Skin epidermis (tissue), 12 donors: ENCODE data around the gene ISOC2.

Experiments
- H3K27ac ChIP-seq, 21 experiments: fragments of 200-600 bp; sonication (generic) in 11 of 21; one replicate each; pipeline ENCODE4 v1.5.0; 2020; ENCODE audit warnings: mild to moderate bottlenecking in 3 of 21, inconsistent platforms in 2 of 21, moderate library complexity in 2 of 21
- H3K4me3 ChIP-seq, 7 experiments: fragments of 200-600 bp; sonication (generic) in 2 of 7; one replicate each; pipeline ENCODE4 v1.5.0; 2020; ENCODE audit warnings: inconsistent platforms in 2 of 7, mild to moderate bottlenecking in 2 of 7, moderate library complexity in 1 of 7

The ISOC2 gene

DNA sequence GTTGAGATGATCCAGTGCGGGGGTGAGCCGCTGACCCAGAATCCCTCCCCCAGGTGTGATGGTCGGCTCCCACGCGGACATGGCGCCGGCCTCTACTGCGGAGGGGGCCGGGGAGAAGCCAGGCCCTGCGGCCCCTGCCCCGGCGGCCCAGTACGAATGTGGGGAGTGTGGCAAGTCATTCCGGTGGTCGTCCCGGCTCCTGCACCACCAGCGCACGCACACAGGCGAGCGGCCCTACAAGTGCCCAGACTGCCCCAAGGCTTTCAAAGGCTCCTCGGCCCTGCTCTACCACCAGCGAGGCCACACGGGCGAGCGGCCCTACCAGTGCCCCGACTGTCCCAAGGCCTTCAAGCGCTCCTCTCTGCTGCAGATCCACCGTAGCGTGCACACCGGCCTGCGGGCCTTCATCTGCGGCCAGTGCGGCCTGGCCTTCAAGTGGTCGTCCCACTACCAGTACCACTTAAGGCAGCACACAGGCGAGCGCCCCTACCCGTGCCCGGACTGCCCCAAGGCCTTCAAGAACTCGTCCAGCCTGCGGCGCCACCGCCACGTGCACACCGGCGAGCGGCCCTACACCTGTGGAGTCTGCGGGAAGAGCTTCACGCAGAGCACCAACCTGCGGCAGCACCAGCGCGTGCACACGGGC is 19.8 kb upstream of the ISOC2 start:
- H3K4me3 ChIP-seq, result no peak overlapping the region
- H3K27ac ChIP-seq, result no peak overlapping the region

DNA sequence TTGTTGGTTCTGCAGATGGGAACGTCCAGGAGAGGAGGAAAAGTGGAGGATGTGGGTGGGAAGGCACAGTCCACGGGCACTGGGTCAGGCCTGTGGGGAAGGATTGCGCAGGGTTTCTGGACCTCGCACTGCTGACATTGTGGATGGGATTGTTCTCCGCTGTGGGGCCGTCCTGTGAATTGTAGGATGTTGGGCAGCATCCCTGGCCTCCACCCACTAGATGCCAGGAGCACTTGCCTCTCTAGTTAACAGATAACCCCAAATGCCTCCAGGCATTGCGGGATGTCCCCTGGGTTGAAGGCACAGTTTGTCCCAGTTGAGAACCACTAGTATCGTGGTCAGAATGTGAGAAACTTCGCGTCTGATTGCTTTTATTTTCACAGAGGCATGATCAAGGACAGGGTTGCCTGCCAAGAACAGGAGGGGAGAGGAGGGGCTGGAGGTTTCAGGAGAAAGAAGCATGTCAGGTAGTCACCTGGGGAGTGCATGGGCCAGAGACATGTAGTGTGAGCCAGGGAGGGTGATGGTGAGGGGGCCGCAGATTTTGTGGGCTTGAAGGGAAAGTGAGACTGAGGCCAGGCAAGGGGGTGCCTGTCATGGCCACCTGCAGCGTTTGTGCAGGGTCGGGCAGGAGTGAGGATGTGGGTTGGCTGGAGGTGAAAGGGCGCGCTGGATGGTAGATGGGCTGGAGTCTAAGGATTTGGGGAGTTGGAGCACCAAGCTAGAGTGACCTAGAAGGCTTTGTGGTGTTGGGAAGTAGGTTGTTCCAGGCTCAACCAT is 18.2 kb upstream of the ISOC2 start:
- H3K27ac ChIP-seq, result no peak overlapping the region
- no peak overlapping the region for H3K4me3 ChIP-seq

DNA sequence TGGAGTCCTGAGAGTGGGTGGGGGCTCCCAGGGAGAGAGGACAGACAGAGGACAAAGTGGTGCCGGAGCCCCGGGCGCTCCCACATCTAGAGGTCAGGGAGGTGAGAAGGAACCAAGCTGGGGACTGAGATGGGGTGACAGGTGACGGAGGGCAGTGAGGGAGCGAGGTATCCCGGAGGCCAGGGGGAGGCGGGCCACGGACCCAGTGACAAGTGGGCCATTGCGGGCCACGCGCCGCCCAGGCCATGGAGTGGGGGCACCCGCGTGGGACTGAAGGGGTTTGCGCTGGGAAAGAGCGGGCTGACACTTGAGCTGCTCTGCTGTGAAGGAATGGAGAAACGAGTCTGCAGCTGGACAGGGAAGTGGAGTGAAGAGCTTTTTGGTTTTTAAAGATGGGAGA is 17.6 kb upstream of the ISOC2 start:
- Histone ChIP-seq H3K4me3 (no peak overlapping the region), H3K27ac (no peak overlapping the region)

DNA sequence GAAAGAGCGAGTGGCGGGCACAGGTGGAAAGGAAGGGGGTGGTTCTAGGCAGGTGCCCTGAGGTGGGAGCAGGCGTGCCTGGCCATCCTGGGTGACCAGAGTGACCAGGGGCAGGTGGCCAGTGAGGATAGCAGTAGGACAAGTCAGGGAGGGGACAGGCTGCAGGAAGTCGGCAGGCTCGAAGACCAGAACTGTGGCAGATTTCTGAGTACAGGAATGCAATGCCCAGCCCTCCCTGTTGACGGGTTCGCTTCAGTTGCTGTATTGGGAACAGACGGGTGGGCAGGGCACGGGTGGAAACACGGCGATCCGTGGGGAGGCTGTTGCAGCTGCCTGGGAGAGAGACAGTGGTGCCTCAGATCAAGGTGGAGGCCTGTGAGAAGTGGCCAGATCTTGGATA is 16.9 kb upstream of the ISOC2 start:
- Histone ChIP-seq H3K4me3 (no peak overlapping the region), H3K27ac (no peak overlapping the region)

DNA sequence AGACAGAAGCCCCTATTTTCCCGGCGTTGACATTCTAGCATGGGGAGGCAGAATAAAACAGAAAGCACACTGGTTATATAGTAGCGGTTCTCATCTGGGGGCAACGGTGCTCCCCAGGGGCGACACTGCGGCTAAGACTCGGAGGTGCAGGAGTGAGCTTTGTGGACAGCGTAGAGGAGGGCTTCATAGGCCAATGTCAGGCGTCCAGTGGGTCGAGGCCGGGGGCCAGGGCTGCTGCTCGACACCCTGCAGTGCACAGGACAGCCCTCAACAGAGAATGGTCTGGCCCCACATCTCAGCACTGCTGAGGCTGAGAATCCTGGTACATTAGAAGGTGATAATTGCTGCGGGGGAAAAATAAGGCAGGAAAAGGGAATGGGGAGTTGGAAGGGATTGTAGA is 16.5 kb upstream of the ISOC2 start:
- Histone ChIP-seq H3K4me3 (peak overlapping the region in 1 of 7 experiments; percentile 69), H3K27ac (peak overlapping the region in 2 of 21 experiments; percentile 83)

DNA sequence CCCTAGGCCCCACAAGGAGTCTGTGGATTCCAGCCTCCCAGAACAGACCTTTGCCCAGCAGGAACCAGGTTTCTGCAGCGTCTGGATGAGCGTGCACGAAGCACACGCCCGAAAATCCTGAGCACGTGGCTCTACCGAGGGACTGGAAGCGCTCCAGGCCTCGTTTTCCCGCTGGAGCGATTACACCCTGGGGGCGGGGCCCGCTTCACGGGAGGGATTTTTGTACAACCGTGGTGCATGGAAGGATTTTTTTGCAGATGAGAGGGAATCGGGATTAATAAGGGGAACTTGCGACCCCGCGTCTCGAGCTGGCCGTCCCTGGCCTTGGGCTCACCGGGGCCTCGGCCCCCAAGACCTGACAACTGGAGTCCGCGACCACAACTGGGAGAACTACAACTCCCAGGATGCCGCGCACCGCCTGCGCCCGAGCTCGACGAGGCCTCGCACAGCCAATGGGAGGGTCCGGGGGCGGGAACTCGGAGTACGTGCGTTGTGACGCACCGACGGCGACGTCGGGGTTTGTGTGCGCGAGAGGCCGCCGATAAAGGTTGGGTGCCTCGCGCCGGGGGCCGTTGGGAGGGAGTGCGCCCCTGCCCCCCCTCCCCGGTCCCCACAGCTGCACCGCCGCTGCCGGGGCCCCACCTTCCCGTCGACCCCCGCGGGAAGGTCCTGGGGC is 14.8 kb upstream of the ISOC2 start, which contains the start of gene ZNF628:
Gene ZNF628 (plus strand): TSS at position 518 of the 676 bp plus-strand sequence. CDS start 3,294 bp downstream, outside the sequence.
- Histone ChIP-seq H3K27ac (peak within 1 kb of the TSS; percentile 77 to 98 (median 93)), H3K4me3 (peak within 1 kb of the TSS; percentile 52 to 71 (median 65))

DNA sequence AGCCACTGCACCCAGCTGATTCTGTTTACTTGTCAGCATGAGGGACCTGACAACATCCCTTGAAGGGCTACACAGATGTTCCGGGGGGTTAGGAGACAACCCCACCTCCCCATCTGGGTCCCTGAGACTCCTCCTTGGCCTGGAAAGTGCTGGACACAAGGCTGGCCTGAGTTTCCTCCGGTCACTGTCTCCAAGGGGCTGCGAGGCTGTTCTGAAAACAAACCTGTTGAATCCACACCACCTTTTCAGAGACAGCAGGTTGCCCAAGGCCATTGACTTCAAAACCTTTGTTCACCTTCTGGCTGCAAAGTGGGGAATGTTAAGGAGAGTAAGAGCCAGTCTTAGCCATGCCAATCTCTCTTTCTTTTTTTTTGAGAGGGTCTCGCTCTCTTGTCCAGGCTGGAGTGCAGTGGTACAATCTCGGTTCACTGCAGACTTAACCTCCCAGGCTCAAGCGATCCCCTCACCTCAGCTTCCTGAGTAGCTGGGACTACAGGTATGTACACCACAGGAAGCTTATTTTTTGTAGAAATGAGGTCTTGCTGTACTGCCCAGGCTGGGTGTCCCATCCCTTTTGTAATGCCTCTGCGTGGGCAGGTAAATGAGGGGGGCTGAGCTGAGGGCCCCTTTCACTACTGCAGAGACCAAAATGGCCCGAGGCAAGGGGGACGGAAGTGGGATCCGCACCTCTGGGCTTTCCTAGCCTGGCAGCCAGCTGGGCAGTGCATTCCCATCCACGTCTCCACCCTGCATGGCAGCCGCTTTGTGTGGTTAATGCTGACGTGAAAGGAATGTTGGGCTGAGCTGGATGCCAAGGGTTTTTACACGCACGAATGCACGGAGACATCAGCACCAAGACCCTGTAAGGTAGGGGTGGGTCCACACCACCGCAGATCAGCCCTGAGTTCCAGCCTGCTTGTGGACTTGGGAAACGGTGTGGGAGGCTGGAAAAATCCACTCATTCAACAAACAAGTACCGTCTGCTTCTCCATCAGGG is 13.1 kb upstream of the ISOC2 start:
- Histone ChIP-seq H3K4me3 (no peak overlapping the region), H3K27ac (peak overlapping the region in 8 of 21 experiments; percentile 1 to 96 (median 32))

DNA sequence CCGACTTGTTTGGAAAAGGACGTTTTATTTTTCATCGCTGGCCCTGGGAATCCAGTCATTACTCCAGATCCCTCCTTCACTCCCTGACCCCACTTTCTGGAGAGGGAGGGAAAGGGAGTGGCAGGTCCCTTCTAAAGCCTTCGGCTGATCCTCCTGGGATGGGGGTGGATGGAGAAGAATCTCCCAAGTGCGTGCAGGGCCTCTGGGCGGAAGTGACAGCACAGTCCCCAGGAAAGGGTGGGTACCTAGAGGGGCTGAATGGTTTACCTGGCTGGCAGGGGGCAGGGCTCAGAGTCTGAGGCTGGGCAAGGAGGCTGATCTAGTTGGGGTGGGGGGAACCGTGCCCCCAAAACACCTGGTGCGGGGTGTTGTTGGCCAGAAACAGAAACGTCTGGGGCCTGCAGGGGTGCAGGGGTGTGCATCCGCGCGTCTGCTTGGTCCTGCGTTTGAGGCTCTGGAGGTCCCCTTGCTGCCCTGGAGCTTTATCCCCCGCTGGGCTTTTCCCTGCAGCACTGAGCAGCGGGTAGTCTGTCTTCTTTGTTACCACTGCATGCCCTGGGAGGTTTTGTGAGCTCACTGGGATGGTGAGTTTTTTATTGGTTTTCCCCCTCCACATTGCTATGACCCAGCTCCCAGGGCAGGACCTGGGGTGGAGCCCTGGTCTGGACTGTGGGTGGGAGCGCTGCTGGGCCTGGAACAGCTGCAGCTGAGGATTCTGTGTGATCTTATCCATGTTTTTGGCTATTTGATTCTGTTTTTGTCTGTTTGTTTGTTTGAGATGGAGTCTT is 12.0 kb upstream of the ISOC2 start:
- peak overlapping the region in 6 of 21 experiments; percentile 4 to 47 (median 12) for H3K27ac ChIP-seq

DNA sequence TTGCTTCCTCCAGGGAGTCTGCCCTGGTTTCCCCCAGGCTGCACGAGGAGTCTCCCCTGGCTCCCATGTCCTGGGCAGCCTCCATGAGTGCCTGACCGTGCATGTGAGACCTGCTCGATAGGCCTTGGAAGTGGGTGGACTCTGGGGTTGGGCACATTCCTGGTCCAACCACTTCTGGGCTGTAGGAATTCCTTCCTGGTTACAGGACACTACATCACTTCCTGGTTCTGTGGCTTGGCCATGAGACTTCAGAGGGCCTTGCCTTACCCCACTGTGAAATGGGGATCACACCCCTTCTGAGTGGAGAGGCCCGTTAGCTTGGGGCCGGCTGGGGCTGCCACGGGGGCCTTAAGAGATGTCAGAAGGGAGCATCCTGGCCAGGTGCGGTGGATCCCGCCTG is 11.0 kb upstream of the ISOC2 start:
- H3K27ac ChIP-seq, result peak overlapping the region in 1 of 21 experiments; percentile 12

More for the DNA sequence above, 12.0 kb upstream of the ISOC2 start:
- no peak overlapping the region for H3K4me3 ChIP-seq

DNA sequence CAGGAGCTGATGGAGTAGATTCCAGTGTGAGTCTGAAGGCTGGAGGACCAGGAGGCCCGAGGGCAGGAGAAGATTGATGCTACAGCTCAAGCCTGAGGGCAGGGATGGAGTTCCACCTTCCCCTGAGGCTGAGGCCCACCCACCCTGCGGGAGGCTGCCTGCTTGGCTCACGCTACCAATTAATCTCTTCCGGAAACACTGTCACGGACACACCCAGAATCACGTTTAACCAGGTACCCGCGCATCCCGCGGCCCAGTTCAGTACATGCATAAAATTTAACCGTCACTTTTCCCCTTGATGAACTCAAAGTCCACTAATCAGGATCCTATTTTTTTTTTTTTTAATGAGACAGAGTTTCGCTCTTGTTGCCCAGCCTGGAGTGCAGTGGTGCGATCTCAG is 9.8 kb upstream of the ISOC2 start:
- Histone ChIP-seq H3K27ac (no peak overlapping the region), H3K4me3 (no peak overlapping the region)

More for the DNA sequence above, 11.0 kb upstream of the ISOC2 start:
- no peak overlapping the region for H3K4me3 ChIP-seq

DNA sequence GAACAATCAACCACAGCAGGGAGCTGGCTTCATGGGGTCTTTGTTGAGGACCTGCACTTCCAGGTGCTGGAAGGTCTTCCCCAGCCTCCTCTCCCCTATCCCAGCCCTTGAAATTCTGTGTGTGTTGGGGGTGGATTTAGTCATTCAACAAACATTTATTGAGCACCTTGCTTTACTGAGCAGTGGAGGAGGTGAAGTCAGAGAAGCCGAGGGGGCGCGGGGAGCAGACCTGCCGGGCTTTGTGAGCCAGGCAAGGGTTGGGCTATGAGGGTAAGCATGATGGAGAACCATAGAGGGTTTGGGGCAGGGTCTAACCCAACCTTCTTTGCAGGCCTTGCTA is 6.6 kb upstream of the ISOC2 start:
- H3K27ac ChIP-seq, result no peak overlapping the region
- no peak overlapping the region for H3K4me3 ChIP-seq

DNA sequence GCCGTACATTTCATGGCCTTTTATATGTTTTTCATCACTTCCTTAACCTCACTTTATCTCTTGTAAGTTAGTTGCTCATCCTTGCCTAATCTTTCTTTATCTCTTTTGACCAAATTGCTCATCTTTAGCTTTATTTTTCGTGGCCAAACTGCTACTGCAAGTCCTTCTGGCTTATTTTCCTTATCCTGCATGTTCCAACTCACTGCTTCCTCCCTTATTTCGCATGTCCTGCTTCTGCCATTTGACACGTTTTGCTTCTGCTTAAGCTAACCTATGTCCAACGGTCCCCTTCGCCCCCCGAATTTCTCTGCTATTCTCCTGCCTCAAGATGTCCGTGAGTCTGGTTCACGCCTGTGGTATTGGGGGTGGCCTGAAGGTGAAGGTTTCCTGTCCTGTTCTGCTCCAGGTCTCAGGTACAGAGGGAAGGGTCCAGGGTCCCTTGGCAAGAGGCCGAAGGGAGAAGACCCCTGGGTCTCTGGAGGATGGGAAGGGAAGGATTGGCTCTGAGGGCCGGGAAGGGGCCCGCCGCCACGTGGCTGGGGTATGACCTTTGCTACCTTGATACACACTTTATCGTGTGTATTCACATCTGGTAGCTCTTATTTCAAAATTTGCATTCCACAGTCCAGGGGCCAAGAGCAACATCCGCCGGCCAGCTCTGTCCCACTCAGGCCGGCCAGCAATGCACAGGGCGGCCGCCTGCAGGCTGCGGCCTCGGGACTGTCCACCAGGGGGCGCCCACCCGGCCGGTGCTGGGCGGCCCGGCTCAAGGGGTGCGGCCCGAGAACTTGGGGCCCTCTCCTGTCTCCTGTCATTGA is 6.0 kb upstream of the ISOC2 start:
- H3K27ac ChIP-seq, result no peak overlapping the region

DNA sequence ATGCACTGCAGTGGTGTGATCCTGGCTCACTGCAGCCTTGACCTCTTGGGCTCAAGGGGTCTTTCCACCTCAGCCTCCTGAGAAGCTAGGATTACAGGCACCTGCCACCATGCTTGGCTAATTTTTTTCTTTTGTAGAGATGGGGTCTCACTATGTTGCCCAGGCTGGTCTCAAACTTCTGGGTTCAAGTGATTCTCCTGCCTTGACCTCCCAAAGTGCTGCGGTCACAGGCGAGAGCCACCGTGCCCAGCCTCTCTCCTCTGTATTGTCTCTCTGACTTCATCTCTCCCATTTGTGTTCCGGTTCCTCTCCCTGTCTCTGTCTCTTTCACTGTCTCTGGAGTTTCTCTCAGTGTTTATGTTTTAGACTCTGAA is 4.8 kb upstream of the ISOC2 start:
- H3K27ac ChIP-seq, result no peak overlapping the region
- no peak overlapping the region for H3K4me3 ChIP-seq

More for the DNA sequence above, 6.0 kb upstream of the ISOC2 start:
- no peak overlapping the region for H3K4me3 ChIP-seq

DNA sequence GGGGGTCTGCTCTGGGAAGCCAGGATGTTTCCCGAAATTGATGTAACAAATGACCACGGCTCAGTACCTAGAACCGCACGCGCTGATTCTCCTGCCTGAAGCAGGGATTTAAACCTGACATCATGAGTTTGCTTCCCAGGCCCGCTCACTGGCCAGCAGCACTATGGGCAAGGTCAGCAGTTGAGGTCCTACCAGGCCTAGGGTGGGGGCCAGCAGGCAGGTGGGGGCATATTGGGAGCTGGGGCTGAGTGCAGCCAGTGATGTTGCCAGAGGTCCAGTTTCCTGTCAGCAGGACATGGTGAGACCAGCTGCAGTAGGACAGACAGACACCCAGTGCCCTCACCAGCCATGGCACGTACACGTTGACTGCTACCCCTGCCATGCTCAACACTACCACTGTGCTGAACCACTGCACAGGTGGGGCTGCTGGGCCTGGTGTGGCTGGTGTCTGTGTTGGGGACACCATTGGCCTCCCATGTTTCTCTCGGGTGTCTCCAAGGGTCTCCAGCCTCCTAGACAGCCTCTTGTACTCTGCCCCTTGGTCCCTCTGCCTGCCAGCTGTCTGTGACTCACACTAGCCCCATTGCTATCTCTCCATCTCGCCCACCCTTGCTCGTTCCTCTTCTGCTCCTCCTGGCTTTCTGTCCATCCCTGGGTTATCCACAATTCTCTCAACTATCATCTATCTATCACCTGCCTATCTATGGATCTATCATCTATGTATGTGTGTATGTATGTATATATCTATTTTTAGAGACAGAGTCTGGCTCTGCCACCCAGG is 4.2 kb upstream of the ISOC2 start:
- no peak overlapping the region for H3K27ac ChIP-seq
- H3K4me3 ChIP-seq, result no peak overlapping the region

DNA sequence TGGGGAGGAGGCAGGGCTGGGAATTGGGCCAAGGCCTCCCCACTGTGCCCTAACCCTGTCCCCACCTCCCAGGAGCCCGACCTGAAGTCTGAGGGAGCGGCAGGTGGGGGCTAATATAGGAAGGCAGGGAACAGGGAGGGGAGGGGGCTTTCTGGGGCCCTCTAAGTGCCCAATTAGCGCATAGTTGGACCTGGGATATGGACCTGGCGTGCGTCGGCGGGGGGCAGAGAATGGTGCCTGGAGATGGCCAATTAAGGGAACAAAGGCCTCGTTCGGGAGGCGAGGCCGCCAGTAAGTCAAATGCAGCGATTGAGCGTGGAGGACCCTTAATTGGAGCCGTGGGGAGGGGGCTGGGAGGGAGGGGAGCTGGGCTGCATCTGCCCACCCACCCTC is 3.2 kb upstream of the ISOC2 start, which contains the start of gene C19orf85:
Gene C19orf85 (minus strand): TSS at position 90 of the 393 bp plus-strand sequence. CDS start 197 bp downstream, outside the sequence.
- Histone ChIP-seq H3K27ac (no peak within 1 kb of the TSS), H3K4me3 (no peak within 1 kb of the TSS)

DNA sequence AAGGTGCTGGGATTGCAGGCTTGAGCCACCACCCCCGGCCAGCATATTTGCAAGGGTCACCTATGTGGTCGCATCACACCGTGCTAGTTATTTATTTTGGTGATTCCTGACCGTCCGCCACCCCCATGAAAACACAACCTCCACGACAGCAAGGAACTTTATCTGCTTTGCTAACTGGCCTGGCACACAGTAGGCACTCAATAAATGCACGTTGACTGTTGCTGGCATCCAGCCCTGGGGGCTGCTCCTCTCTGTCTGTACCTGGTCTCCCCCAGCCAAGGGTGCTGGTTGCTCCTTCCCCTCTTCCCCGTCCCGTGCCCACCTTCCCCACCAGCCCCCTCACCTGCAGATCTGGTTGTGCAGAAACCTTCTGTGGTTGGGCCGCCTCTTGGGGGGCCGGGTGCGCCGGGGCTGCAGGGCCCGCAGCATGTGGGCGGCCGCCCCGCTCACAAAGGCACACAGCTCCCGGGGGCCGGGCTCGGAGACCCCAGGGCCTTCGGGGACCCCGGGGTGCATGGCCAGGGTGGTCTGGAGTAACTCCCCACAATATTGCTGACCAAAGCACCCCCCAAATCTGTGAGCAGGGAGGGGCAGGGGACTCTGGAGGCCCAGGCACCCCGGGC is 2.7 kb upstream of the ISOC2 start:
- Histone ChIP-seq H3K27ac (no peak overlapping the region), H3K4me3 (no peak overlapping the region)

DNA sequence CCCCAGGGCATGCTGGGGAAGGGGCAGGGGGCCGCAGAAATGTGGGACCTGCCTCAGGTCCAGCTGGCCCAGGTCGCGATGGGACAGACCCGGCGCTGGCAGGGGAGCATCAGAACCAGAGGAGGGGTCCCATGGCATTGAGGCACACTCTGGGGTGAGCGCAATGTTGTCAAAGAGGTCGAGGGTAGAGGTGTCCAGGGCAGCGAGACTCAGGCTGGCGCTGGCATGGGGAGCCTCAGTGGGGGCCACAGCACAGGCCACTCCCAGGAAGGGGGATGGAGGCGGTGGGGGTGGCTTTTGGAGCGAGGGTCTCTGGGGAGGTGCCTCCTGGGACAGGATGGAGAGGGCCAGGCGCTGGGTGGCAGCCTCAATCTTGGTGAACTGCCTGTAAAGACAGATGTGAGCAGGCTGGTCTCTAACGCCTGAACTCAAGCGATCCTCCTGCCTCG is 2.2 kb upstream of the ISOC2 start:
- H3K27ac ChIP-seq, result no peak overlapping the region
- H3K4me3 ChIP-seq, result no peak overlapping the region
